K562 (cell line): Measurements from ENCODE around the gene FCSK. TPM values are rescaled to one million over a fixed set of nuclear protein-coding genes. Genes with fewer than 3 reads are reported as not detected.

Experiments
- ATF1 ChIP-seq, 2 experiments: fragments of 450-650 bp in 1 of 2; IDR thresholded peaks; 2 replicates each; pipeline ENCODE4 v1.6.1; 2016; ENCODE audit warnings: missing compliant biosample characterization in 1 of 2, missing genetic modification characterization in 1 of 2
- BRF2 ChIP-seq: IDR thresholded peaks from 3 replicates; pipeline ENCODE4 v1.6.1; 2011; ENCODE audit warnings: borderline replicate concordance, mild to moderate bottlenecking; ENCODE audit not compliant: insufficient read length, insufficient read depth
- CBX1 ChIP-seq: sonication (generic); IDR thresholded peaks from 2 replicates; pipeline ENCODE4 v1.6.1; 2016; ENCODE audit warnings: antibody characterized with exemption, low read depth, mild to moderate bottlenecking
- CBX5 ChIP-seq: IDR thresholded peaks from 2 replicates; pipeline ENCODE4 v1.6.1; 2014; ENCODE audit warnings: low read depth, borderline replicate concordance
- CSDE1 ChIP-seq, 2 experiments: fragments of 450-650 bp; IDR thresholded peaks; 2 replicates each; pipeline ENCODE4 v1.6.1; 2016; ENCODE audit warnings: mild to moderate bottlenecking in 1 of 2
- GATAD2A ChIP-seq: fragments of 450-650 bp; IDR thresholded peaks from 2 replicates; pipeline ENCODE4 v1.6.1; 2017
- GTF2A2 ChIP-seq: IDR thresholded peaks from 2 replicates; pipeline ENCODE4 v1.6.1; 2016; ENCODE audit warnings: mild to moderate bottlenecking, missing genetic modification characterization, missing compliant biosample characterization
- HLTF ChIP-seq: fragments of 450-650 bp; IDR thresholded peaks from 2 replicates; pipeline ENCODE4 v1.6.1; 2016
- MEF2D ChIP-seq: conservative IDR thresholded peaks from 2 replicates; pipeline ENCODE4 v1.6.1; 2016; ENCODE audit warnings: low read depth, missing genetic modification characterization, missing compliant biosample characterization
- NR2C1 ChIP-seq, 2 experiments: fragments of 450-650 bp; IDR thresholded peaks; 2 replicates each; pipeline ENCODE4 v1.6.1; 2017; ENCODE audit warnings: mild to moderate bottlenecking in 2 of 2, antibody characterized with exemption in 1 of 2, inconsistent platforms in 1 of 2, missing compliant biosample characterization in 1 of 2, missing genetic modification characterization in 1 of 2
- RBBP5 ChIP-seq: fragments of 200-600 bp; sonication (generic); IDR thresholded peaks from 2 replicates; pipeline ENCODE4 v1.6.1; 2012; ENCODE audit warnings: borderline replicate concordance, mild to moderate bottlenecking, low read length, control low read depth, inconsistent platforms; ENCODE audit not compliant: insufficient read depth, poor library complexity, severe bottlenecking
- RCOR1 ChIP-seq, 2 experiments: IDR thresholded peaks; 2 replicates each; pipeline ENCODE4 v1.6.1; 2012; ENCODE audit warnings: low read depth in 2 of 2, low read length in 2 of 2, borderline replicate concordance in 1 of 2, improper control_type of control experiment in 1 of 2
- TBP ChIP-seq: optimal IDR thresholded peaks from 2 replicates; pipeline ENCODE3; 2011; ENCODE audit warnings: low read depth, low read length, improper control_type of control experiment
- TFAM ChIP-seq: fragments of 250-450 bp; sonication (Bioruptor Pico); conservative IDR thresholded peaks from 2 replicates; pipeline ENCODE4 v1.5.0; 2021; ENCODE audit warnings: mild to moderate bottlenecking, moderate library complexity
- TRIM25 ChIP-seq: fragments of 450-650 bp; IDR thresholded peaks from 2 replicates; pipeline ENCODE4 v1.7.0; 2016; ENCODE audit warnings: borderline replicate concordance
- WHSC1 ChIP-seq: IDR thresholded peaks from one replicate; pipeline ENCODE4 v1.6.1; 2012; ENCODE audit warnings: low read length, control low read depth, inconsistent platforms
- ZBTB33 ChIP-seq: sonication (generic); formaldehyde crosslinking; IDR thresholded peaks from 2 replicates; pipeline ENCODE4 v1.8.1; 2023; ENCODE audit warnings: mild to moderate bottlenecking, missing genetic modification reagents
- polyA plus RNA-seq, 8 experiments: library from polyadenylated mRNA; depleted of rRNA in 4 of 8; stranded (reverse) in 5 of 8; unstranded in 3 of 8; fragments of >200 nt; fragmentation: Nextera tagmentation in 2 of 8; fragmentation: Illumina TruSeq in 1 of 8; extraction: Ambion mirVana in 2 of 8; extraction: Trizol in 1 of 8; gene quantifications; 2 replicates each; pipeline versions ENCODE4 v1.2.1 to v1.2.3, GENCODE V29; 2011 to 2014; ENCODE audit warnings: inconsistent platforms in 1 of 8, missing spikeins in 1 of 8
- total RNA-seq, 7 experiments: library from RNA; depleted of rRNA in 6 of 7; stranded (reverse); fragments of >200 nt in 6 of 7; fragmentation: Illumina TruSeq in 2 of 7; extraction: Trizol in 2 of 7; gene quantifications; 2 replicates each; pipeline versions ENCODE4 v1.2.1 to v1.2.3, GENCODE V29; 2011 to 2021; ENCODE audit warnings: low replicate concordance in 1 of 7
- TF ChIP-seq, protein P1 (sequence below): fragments of 250-450 bp; sonication (Bioruptor Pico); IDR thresholded peaks from 2 replicates; pipeline ENCODE4 v1.5.0; 2020; ENCODE audit warnings: mild to moderate bottlenecking, borderline replicate concordance
- TF ChIP-seq, protein P2 (sequence below): fragments of 250-450 bp; sonication (Bioruptor Pico); IDR thresholded peaks from 2 replicates; pipeline ENCODE4 v1.8.0; 2022; ENCODE audit warnings: moderate library complexity, mild to moderate bottlenecking, inconsistent platforms

FCSK gene
- total and polyA plus RNA-seq, 9 of the 15 experiments (the other 6 are each of a cell fraction or from before 2014, with no cell fraction given) = 0.92 to 18.6 (median 8.3) TPM

GRCh38 chr16:70454222-70455034 lies at the start of gene FCSK (continued):
- TF ChIP-seq, protein P1, sequence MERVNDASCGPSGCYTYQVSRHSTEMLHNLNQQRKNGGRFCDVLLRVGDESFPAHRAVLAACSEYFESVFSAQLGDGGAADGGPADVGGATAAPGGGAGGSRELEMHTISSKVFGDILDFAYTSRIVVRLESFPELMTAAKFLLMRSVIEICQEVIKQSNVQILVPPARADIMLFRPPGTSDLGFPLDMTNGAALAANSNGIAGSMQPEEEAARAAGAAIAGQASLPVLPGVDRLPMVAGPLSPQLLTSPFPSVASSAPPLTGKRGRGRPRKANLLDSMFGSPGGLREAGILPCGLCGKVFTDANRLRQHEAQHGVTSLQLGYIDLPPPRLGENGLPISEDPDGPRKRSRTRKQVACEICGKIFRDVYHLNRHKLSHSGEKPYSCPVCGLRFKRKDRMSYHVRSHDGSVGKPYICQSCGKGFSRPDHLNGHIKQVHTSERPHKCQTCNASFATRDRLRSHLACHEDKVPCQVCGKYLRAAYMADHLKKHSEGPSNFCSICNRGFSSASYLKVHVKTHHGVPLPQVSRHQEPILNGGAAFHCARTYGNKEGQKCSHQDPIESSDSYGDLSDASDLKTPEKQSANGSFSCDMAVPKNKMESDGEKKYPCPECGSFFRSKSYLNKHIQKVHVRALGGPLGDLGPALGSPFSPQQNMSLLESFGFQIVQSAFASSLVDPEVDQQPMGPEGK (CRISPR knock-in tag) = no peak
- no peak for TF ChIP-seq CBX5
- TF ChIP-seq BRF2 = no peak
- TF ChIP-seq NR2C1 (IDR thresholded peaks at IDR 0.05) = peak; percentile 69
- TF ChIP-seq NR2C1 (tag; IDR thresholded peaks at IDR 0.05) = peak; percentile 84
- no peak for TF ChIP-seq TFAM (CRISPR knock-in tag)
- no peak for TF ChIP-seq CBX1
- no peak for TF ChIP-seq HLTF
- TF ChIP-seq CSDE1 (IDR thresholded peaks at IDR 0.05) = no peak
- TF ChIP-seq TBP = peak; percentile 19
- no peak for TF ChIP-seq MEF2D (tag)
- no peak for TF ChIP-seq WHSC1
- TF ChIP-seq, protein P2, sequence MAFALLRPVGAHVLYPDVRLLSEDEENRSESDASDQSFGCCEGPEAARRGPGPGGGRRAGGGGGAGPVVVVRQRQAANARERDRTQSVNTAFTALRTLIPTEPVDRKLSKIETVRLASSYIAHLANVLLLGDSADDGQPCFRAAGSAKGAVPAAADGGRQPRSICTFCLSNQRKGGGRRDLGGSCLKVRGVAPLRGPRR (CRISPR knock-in tag) = no peak
- no peak for TF ChIP-seq RCOR1 (IDR thresholded peaks at IDR 0.05; ENCODE audit: borderline replicate concordance in 1 of 2, low read depth in 2 of 2, low read length in 2 of 2)
- no peak for TF ChIP-seq TRIM25
- peak; percentile 88 for TF ChIP-seq RBBP5
- TF ChIP-seq GATAD2A = peak; percentile 58; the same call in 1 of the 2 replicates
- TF ChIP-seq ATF1 (CRISPR knock-in tag; IDR thresholded peaks at IDR 0.05) = peak; percentile 55; the same call in 1 of the 2 replicates
- peak; percentile 92 for TF ChIP-seq ATF1 (tag; IDR thresholded peaks at IDR 0.05)
- no peak for TF ChIP-seq ZBTB33 (CRISPR knock-in tag)
- TF ChIP-seq GTF2A2 (tag) = no peak
